ENCODE measurements around the gene NSF.
"Not testable (repeated sequence)": the region's sequence is repeated elsewhere in the genome, so short reads cannot be mapped to it uniquely, and the experiment has no call there.

The NSF gene

GRCh38 chr17:46737326-46737725, 146.9 kb downstream of the NSF start:
- Mint-ChIP-seq H3K27ac (no peak overlapping the region), H3K4me1 (ENCODE audit: low read depth in 2 of 2) (peaks cover 2 to 4% of the 10 kb centered on the region in 2 donors), H3K36me3 (ENCODE audit: insufficient read depth) (peaks cover 11% of the 10 kb centered on the region), H3K4me3 (no peak overlapping the region), H3K27me3 (no peaks in the 10 kb centered on the region), H3K9me3 (no peaks in the 10 kb centered on the region)
- ATAC-seq (replicated peaks) (no peak), DNase-seq (no peak)

GRCh38 chr17:46738544-46738943, 148.1 kb downstream of the NSF start:
- Mint-ChIP-seq H3K36me3 (ENCODE audit: insufficient read depth) (peaks cover 11% of the 10 kb centered on the region), H3K4me1 (ENCODE audit: low read depth in 2 of 2) (peaks cover 4% of the 10 kb centered on the region in 2 donors), H3K27me3 (no peaks in the 10 kb centered on the region), H3K27ac (no peak overlapping the region), H3K9me3 (no peaks in the 10 kb centered on the region), H3K4me3 (no peak overlapping the region)
- DNase-seq, result no peak
- ATAC-seq (replicated peaks), result no peak

DNA sequence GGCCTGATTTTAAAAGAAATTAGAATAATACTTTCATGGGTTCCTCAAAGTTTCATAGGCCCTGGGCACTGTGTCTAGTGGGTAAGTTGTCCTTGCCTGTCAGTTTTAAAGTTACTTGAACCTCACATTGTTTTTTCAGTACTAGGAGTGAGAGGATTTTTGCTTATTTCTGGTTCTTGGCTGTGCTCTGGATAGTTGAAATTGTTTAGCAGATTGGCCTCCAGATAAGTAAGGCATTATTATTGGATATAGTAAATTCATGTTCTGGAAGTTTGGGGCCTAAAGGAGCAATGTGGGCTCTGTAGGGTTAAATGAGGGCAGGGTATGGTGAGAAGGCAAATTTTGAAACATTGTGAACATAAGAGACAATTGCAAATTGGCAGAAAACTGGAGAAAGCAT, 149.5 kb downstream of the NSF start:
- no peaks in the 10 kb centered on the region for H3K27me3 Mint-ChIP-seq
- ATAC-seq (replicated peaks) (no peak), DNase-seq (no peak)
- peak overlapping the region in 1 of 2 donors; percentile 19 for H3K27ac Mint-ChIP-seq
- H3K4me1 Mint-ChIP-seq (ENCODE audit: low read depth in 2 of 2), result peaks cover 4% of the 10 kb centered on the region in 2 donors
- peaks cover 11% of the 10 kb centered on the region for H3K36me3 Mint-ChIP-seq (ENCODE audit: insufficient read depth)
- H3K4me3 Mint-ChIP-seq, result no peak overlapping the region
- no peaks in the 10 kb centered on the region for H3K9me3 Mint-ChIP-seq

GRCh38 chr17:46741122-46741730, 150.8 kb downstream of the NSF start:
- no peaks in the 10 kb centered on the region for H3K27me3 Mint-ChIP-seq
- no peaks in the 10 kb centered on the region for H3K9me3 Mint-ChIP-seq
- ATAC-seq (replicated peaks) (no peak), DNase-seq (no peak)
- peaks cover 4% of the 10 kb centered on the region in 2 donors for H3K4me1 Mint-ChIP-seq (ENCODE audit: low read depth in 2 of 2)
- H3K4me3 Mint-ChIP-seq, result no peak overlapping the region
- H3K36me3 Mint-ChIP-seq (ENCODE audit: insufficient read depth), result peaks cover 11% of the 10 kb centered on the region
- peak overlapping the region in 1 of 2 donors; percentile 78 for H3K27ac Mint-ChIP-seq

DNA sequence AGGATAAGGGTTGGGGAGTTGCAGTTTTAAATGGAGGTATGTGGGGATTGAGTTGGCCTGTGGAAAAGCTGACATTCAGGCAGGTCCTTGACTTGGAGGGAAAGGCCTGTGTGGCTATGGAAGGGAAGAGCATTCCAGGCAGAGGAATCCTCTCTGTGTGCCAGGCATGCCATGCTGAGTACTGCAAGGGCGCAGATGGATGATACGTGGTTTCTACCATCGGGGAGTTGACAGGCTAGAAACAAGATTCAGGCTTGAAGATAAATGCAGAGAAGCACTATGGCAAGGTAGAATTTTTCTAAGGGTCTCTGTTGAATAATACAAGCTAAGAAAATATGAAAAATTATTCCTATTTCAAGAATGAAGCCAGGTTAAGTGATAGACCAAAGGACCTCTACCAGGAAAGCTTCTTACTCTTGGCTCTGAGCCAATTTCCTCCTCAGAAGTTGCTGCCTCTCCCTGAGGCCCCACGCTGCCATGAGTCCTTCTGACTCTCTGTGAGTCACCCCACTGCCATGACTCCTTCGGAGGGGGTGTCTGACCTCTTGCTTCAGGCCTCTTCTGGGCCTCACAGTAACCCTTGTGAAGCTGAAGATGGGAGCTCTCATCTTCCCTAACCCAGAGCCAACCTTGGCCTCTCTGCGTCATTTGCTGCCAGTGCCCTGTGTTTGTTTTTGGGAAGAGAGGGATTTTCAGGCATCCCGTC, 152.2 kb downstream of the NSF start:
- peaks cover 4% of the 10 kb centered on the region in 2 donors for H3K4me1 Mint-ChIP-seq (ENCODE audit: low read depth in 2 of 2)
- ATAC-seq (replicated peaks) (no peak), DNase-seq (no peak)
- no peak overlapping the region for H3K4me3 Mint-ChIP-seq
- H3K9me3 Mint-ChIP-seq, result no peaks in the 10 kb centered on the region
- H3K27me3 Mint-ChIP-seq, result no peaks in the 10 kb centered on the region
- peaks cover 11% of the 10 kb centered on the region for H3K36me3 Mint-ChIP-seq (ENCODE audit: insufficient read depth)
- no peak overlapping the region for H3K27ac Mint-ChIP-seq

DNA sequence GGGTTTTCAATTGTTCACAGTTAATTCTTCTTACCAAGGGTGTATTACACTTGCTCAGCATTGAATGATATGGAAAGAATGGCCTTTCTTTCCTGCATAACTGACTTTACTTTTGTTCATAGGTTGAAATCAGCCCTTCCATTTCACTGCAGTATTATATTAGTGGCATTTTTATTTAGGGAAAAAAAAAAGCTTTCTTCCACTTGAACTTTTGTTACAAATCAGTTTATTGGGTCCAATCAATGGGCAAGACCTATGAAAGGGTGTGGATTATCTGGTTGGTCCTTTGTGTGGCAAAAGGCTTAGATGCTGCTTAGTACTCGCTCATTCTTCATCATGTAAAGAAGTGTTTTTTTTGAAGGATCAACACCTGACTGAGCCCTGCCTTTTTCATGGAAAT, 154.0 kb downstream of the NSF start:
- Mint-ChIP-seq H3K9me3 (no peaks in the 10 kb centered on the region), H3K36me3 (ENCODE audit: insufficient read depth) (peaks cover 9% of the 10 kb centered on the region), H3K4me3 (no peak overlapping the region), H3K27ac (peak overlapping the region in 1 of 2 donors; percentile 80), H3K27me3 (no peaks in the 10 kb centered on the region), H3K4me1 (ENCODE audit: low read depth in 2 of 2) (peaks cover 4% of the 10 kb centered on the region in 2 donors)
- DNase-seq, result no peak
- no peak for ATAC-seq (replicated peaks)

DNA sequence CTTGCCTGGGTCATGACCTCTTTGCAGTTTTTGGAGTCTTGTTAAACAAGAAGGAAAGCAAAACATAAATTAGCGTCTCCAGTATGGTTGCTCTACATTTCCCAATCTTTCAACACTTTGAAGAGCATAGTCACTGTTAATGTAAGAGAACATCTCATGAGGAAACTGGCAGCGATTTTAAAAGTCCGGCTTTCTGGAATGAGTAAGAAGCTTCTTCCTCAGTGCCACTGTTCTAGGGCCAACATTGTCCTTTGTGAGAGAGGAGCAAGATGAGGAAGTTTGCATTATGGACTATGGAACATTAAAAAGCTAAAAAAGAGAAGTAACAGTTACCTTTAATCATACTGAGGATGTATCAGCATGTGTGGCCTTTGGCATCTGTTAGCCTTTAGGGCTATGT, 154.9 kb downstream of the NSF start:
- no peak for ATAC-seq (replicated peaks)
- Mint-ChIP-seq H3K27ac (no peak overlapping the region), H3K36me3 (ENCODE audit: insufficient read depth) (peaks cover 14% of the 10 kb centered on the region), H3K4me1 (ENCODE audit: low read depth in 2 of 2) (peaks cover 2 to 4% of the 10 kb centered on the region in 2 donors), H3K9me3 (no peaks in the 10 kb centered on the region), H3K27me3 (no peaks in the 10 kb centered on the region), H3K4me3 (no peak overlapping the region)
- DNase-seq, result no peak

- no peak for ATAC-seq (replicated peaks)
These were observed 161.0 kb downstream of the NSF start for GRCh38 chr17:46751425-46751824.

GRCh38 chr17:46753776-46754175, 163.3 kb downstream of the NSF start:
- no peak overlapping the region for H3K27ac Mint-ChIP-seq
- no peak overlapping the region for H3K4me3 Mint-ChIP-seq
- H3K27me3 Mint-ChIP-seq, result no peaks in the 10 kb centered on the region
- no peaks in the 10 kb centered on the region for H3K4me1 Mint-ChIP-seq (ENCODE audit: low read depth in 2 of 2)
- no peak for ATAC-seq (replicated peaks)
- H3K9me3 Mint-ChIP-seq, result no peaks in the 10 kb centered on the region
- H3K36me3 Mint-ChIP-seq (ENCODE audit: insufficient read depth), result peaks cover 71% of the 10 kb centered on the region
- no peak for DNase-seq

More at GRCh38 chr17:46751425-46751824, 161.0 kb downstream of the NSF start:
- Mint-ChIP-seq H3K9me3 (no peaks in the 10 kb centered on the region), H3K4me1 (ENCODE audit: low read depth in 2 of 2) (no peaks in the 10 kb centered on the region), H3K27me3 (no peaks in the 10 kb centered on the region), H3K4me3 (no peak overlapping the region), H3K36me3 (ENCODE audit: insufficient read depth) (peaks cover 61% of the 10 kb centered on the region), H3K27ac (no peak overlapping the region)
- DNase-seq, result no peak

DNA sequence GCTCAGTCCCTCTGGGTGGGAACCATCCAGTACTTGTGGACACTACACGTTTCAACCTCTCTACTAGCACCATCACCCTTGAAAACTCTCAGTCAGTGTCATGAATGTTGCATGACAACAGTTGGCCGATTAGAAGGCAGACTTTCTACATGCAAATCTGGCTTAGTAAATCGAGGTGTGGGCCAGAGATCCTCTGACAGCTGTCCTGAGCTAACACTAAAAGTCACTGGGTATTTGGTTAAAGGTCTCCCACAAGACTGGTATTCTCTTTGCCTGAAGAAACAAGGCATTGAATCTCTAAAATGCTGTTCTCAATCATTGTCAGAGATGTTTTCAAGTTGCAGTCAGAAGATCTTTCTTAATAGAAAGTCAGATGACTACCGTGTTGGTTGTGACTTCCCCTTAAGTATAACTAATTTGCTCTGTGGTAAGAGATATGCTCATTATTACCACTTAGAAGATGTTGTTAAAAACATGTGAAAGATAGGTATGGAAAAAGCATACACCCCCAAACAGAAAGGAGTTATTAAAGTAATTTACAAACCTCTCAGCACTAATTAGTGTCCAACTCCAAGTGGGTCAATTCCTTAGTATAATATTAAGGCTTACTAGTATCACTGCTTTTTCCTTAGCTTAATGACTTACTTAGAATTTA, 165.7 kb downstream of the NSF start:
- no peak overlapping the region for H3K27ac Mint-ChIP-seq
- no peaks in the 10 kb centered on the region for H3K27me3 Mint-ChIP-seq
- ATAC-seq (replicated peaks), result no peak
- no peaks in the 10 kb centered on the region for H3K9me3 Mint-ChIP-seq
- peaks cover 57% of the 10 kb centered on the region for H3K36me3 Mint-ChIP-seq (ENCODE audit: insufficient read depth)
- no peak overlapping the region for H3K4me3 Mint-ChIP-seq
- no peaks in the 10 kb centered on the region for H3K4me1 Mint-ChIP-seq (ENCODE audit: low read depth in 2 of 2)
- DNase-seq, result no peak

DNA sequence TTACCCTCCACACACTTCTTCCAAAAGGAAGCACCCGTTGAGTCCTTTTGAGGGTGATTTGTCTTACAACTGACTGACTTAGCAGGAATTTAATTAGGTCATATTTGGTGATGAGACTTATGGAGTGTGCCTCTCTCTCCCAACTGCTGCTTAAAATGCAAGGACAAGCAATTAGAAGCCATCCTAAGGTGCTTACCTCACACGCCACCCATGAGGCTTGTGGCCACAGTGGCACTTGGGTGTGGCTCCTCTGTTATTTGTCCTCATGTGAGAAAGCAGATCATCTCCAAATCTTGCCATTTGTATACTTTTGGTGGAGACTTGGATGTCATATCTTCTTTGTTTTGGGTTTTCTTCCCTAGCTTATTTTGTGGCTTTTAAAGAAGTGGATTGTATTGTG, 166.4 kb downstream of the NSF start:
- no peak overlapping the region for H3K27ac Mint-ChIP-seq
- no peak overlapping the region for H3K4me3 Mint-ChIP-seq

GRCh38 chr17:46757588-46757987, 167.1 kb downstream of the NSF start:
- not testable (repeated sequence) for H3K9me3 Mint-ChIP-seq; H3K4me1 Mint-ChIP-seq (ENCODE audit: low read depth in 2 of 2); DNase-seq; H3K27ac Mint-ChIP-seq; H3K27me3 Mint-ChIP-seq; ATAC-seq (replicated peaks); H3K4me3 Mint-ChIP-seq
- H3K36me3 Mint-ChIP-seq (ENCODE audit: insufficient read depth), result peaks cover 49% of the 10 kb centered on the region

More for the DNA sequence above, 166.4 kb downstream of the NSF start:
- no peaks in the 10 kb centered on the region for H3K9me3 Mint-ChIP-seq
- peaks cover 53% of the 10 kb centered on the region for H3K36me3 Mint-ChIP-seq (ENCODE audit: insufficient read depth)
- no peak for DNase-seq
- no peaks in the 10 kb centered on the region for H3K4me1 Mint-ChIP-seq (ENCODE audit: low read depth in 2 of 2)
- no peaks in the 10 kb centered on the region for H3K27me3 Mint-ChIP-seq
- no peak for ATAC-seq (replicated peaks)

DNA sequence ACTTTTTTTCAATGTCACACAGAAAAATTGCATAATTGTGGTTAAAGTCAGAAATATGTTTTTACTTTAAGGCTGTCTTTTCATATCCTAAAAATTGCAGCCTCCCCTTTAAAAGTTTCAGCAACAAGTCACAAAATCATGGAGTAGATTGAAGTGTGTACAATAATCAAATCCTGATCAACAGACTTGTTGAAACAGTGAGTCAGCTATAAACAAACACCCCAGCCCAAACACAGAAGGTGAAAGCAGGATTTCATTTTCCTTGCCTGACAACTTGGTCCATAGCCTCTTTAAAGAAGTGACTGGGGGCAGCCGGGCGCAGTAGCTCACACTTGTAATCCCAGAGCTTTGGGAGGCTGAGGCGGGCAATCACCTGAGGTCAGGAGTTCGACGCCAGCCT, 168.1 kb downstream of the NSF start:
- H3K27me3 Mint-ChIP-seq, result no peaks in the 10 kb centered on the region
- ATAC-seq (replicated peaks), result no peak
- H3K27ac Mint-ChIP-seq, result no peak overlapping the region
- no peaks in the 10 kb centered on the region for H3K4me1 Mint-ChIP-seq (ENCODE audit: low read depth in 2 of 2)
- peaks cover 39% of the 10 kb centered on the region for H3K36me3 Mint-ChIP-seq (ENCODE audit: insufficient read depth)
- no peak for DNase-seq
- no peaks in the 10 kb centered on the region for H3K9me3 Mint-ChIP-seq
- H3K4me3 Mint-ChIP-seq, result no peak overlapping the region

DNA sequence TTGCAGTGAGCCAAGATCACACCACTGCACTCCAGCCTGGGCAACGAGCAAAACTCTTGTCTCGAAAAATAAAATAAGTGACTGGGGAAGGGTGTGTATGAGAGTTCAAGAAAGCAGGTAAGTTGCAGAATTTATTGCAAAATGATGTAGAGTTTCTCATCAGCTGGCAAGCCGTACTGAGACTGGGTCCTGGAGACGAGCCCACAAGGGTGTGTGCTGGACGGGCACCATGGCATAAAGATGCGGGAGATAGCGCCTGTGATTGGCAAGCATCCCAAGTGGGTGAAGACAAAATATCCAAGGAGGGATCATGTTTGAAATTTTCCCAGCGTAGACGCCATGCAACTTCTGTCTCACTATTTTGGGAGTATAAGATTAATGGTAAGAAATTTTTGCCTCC, 168.7 kb downstream of the NSF start:
- peaks cover 34% of the 10 kb centered on the region for H3K36me3 Mint-ChIP-seq (ENCODE audit: insufficient read depth)
- ATAC-seq (replicated peaks), result no peak
- H3K27ac Mint-ChIP-seq, result no peak overlapping the region
- no peak overlapping the region for H3K4me3 Mint-ChIP-seq
- no peaks in the 10 kb centered on the region for H3K27me3 Mint-ChIP-seq
- no peaks in the 10 kb centered on the region for H3K4me1 Mint-ChIP-seq (ENCODE audit: low read depth in 2 of 2)
- DNase-seq, result no peak
- H3K9me3 Mint-ChIP-seq, result no peaks in the 10 kb centered on the region

All from effector memory CD8-positive, alpha-beta T cell (primary cell).